HCT116 (cell line): ENCODE data around the gene NFIA.

Experiments
- EZH2 ChIP-seq: fragments of 200-600 bp; sonication (generic); IDR thresholded peaks from 2 replicates; pipeline ENCODE4 v1.6.1; 2017; ENCODE audit warnings: antibody characterized with exemption, mixed run types
- POLR2A ChIP-seq: IDR thresholded peaks from 2 replicates; pipeline ENCODE4 v1.7.0; 2011; ENCODE audit warnings: borderline replicate concordance; ENCODE audit not compliant: insufficient read depth, insufficient read length; ENCODE audit errors: extremely low read depth
- POLR2AphosphoS5 ChIP-seq: IDR thresholded peaks from 2 replicates; pipeline ENCODE4 v1.6.1; 2011; ENCODE audit warnings: mild to moderate bottlenecking, low read depth, low read length, moderate library complexity
- RAD21 ChIP-seq: IDR thresholded peaks from 2 replicates; pipeline ENCODE4 v1.6.1; 2012; ENCODE audit warnings: low read depth, mild to moderate bottlenecking

DNA sequence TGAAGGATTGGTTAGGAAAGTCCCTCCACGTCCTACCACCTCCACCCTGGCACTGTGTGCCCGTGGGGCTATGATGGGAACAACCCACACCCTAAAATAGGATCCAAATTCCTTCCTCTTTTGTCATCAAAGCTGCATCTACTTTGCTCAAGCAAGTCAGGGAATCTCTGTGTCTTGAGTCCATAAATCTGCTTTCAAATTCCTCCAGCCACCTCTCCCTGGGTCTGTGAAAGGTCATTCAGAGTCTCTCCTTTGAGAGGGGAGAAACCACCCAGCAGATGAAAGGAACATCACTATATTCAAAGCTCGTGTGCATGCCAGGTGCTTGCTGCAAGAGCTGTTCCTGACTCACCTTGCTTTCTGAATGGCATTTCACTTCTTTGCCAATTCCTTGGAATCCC is 399.0 kb downstream of the NFIA start:
- TF ChIP-seq POLR2AphosphoS5 (no peak), RAD21 (no peak), EZH2 (no peak), POLR2A (no peak)
